Uterus (tissue), 4 donors: ENCODE measurements around the gene SEMA4B. TPM values are rescaled to one million over a fixed set of nuclear protein-coding genes. Genes with fewer than 3 reads are reported as not detected.
A peak's percentile ranks its signal among the peaks of the same experiment; 100 is the strongest.

ENCODE experiments used
- DNase-seq, 2 donors: peaks; one replicate each; pipeline ENCODE4 v3.0.0-alpha.2; 2019 to 2020
- H3K27ac ChIP-seq, 2 donors: fragments of 200-600 bp; sonication (generic); 1 replicate in 1 of 2; 2 replicates in 1 of 2; pipeline ENCODE4 v1.5.1; 2016 to 2018
- H3K27me3 ChIP-seq, 2 donors: fragments of 200-600 bp; sonication (generic); one replicate each; pipeline ENCODE4 v1.5.1; 2018 to 2019; ENCODE audit warnings: control low read depth in 1 of 2
- H3K36me3 ChIP-seq, 2 donors: fragments of 200-600 bp; sonication (generic); one replicate each; pipeline ENCODE4 v1.5.1; 2019; ENCODE audit warnings: control low read depth in 1 of 2
- H3K4me1 ChIP-seq, 2 donors: fragments of 200-600 bp; sonication (generic); one replicate each; pipeline ENCODE4 v1.5.1; 2018 to 2019; ENCODE audit warnings: control low read depth in 1 of 2
- H3K4me3 ChIP-seq, 2 donors: fragments of 200-600 bp; sonication (generic); 1 replicate in 1 of 2; 2 replicates in 1 of 2; pipeline ENCODE4 v1.5.1; 2018 to 2019; ENCODE audit warnings: mild to moderate bottlenecking in 1 of 2
- H3K9me3 ChIP-seq, 2 donors: fragments of 200-600 bp; sonication (generic); one replicate each; pipeline ENCODE4 v1.5.1; 2019; ENCODE audit warnings: control low read depth in 1 of 2
- CTCF ChIP-seq, 4 experiments: fragments of 200-600 bp in 2 of 4; fragments of 450-650 bp in 2 of 4; sonication (generic) in 2 of 4; IDR thresholded peaks; one replicate each; pipeline ENCODE4 v1.5.1; 2016 to 2019; ENCODE audit warnings: antibody characterized with exemption in 4 of 4, mild to moderate bottlenecking in 2 of 4, moderate library complexity in 1 of 4
- POLR2A ChIP-seq, 2 donors: fragments of 450-650 bp; IDR thresholded peaks; one replicate each; pipeline ENCODE4 v1.6.1; 2016; ENCODE audit warnings: antibody characterized with exemption in 2 of 2, mild to moderate bottlenecking in 1 of 2, moderate library complexity in 1 of 2
- intact Hi-C: fragments of 100-400 bp; cut with DNase I; formaldehyde crosslinking; loops from one replicate; pipeline ENCODE4 v1.15.1; 2023; ENCODE audit warnings: low total_unique reads
- total RNA-seq, 4 donors: library from RNA; depleted of rRNA in 3 of 4; stranded (reverse); fragments of >200 nt in 3 of 4; gene quantifications; one replicate each; pipeline versions ENCODE4 v1.1.0 to v1.2.4, GENCODE V29; 2014 to 2023
- donor health status: DM: yes; HTN: yes; CAD: no.

SEMA4B gene
- total RNA-seq, 4 donors from 2014 or later: 6.7 to 50.1 (median 22.8) TPM

GRCh38 chr15:90174140-90174875, 26.8 kb upstream of the SEMA4B start:
- Histone ChIP-seq H3K4me3 (no peak overlapping the region), H3K9me3 (no peaks in the 10 kb centered on the region), H3K36me3 (no peaks in the 10 kb centered on the region), H3K27ac (peak overlapping the region; percentile 76 to 86), H3K4me1 (peaks cover 0 to 3% of the 10 kb centered on the region in 2 donors), H3K27me3 (no peaks in the 10 kb centered on the region)
- DNase-seq: peak; percentile 82 to 88
- no peak for TF ChIP-seq POLR2A (IDR thresholded peaks at IDR 0.05)
- no peak for TF ChIP-seq CTCF (IDR thresholded peaks at IDR 0.05)
- intact Hi-C loops: no loop called here

- Histone ChIP-seq H3K27ac (no peak overlapping the region), H3K9me3 (no peaks in the 10 kb centered on the region), H3K4me1 (peaks cover 0 to 3% of the 10 kb centered on the region in 2 donors), H3K27me3 (no peaks in the 10 kb centered on the region), H3K4me3 (no peak overlapping the region), H3K36me3 (no peaks in the 10 kb centered on the region)
- intact Hi-C loops: no loop called here
- no peak for DNase-seq
- no peak for TF ChIP-seq CTCF (IDR thresholded peaks at IDR 0.05)
- TF ChIP-seq POLR2A (IDR thresholded peaks at IDR 0.05): no peak
These were observed 24.1 kb upstream of the SEMA4B start for GRCh38 chr15:90177012-90177411.

- intact Hi-C loops: no loop called here
- Histone ChIP-seq H3K9me3 (no peaks in the 10 kb centered on the region), H3K27ac (no peak overlapping the region), H3K27me3 (no peaks in the 10 kb centered on the region), H3K4me1 (peaks cover 0 to 3% of the 10 kb centered on the region in 2 donors), H3K36me3 (no peaks in the 10 kb centered on the region), H3K4me3 (no peak overlapping the region)
- TF ChIP-seq POLR2A (IDR thresholded peaks at IDR 0.05) (no peak), CTCF (IDR thresholded peaks at IDR 0.05) (no peak)
- no peak for DNase-seq
These were observed 22.4 kb upstream of the SEMA4B start for GRCh38 chr15:90178468-90179435.

GRCh38 chr15:90181776-90182175, 19.4 kb upstream of the SEMA4B start:
- TF ChIP-seq POLR2A (IDR thresholded peaks at IDR 0.05) (no peak), CTCF (IDR thresholded peaks at IDR 0.05) (no peak)
- DNase-seq: no peak
- Histone ChIP-seq H3K36me3 (no peaks in the 10 kb centered on the region), H3K4me1 (peaks cover 0 to 8% of the 10 kb centered on the region in 2 donors), H3K27ac (no peak overlapping the region), H3K9me3 (no peaks in the 10 kb centered on the region), H3K27me3 (no peaks in the 10 kb centered on the region), H3K4me3 (no peak overlapping the region)
- intact Hi-C loops: no loop called here
